ENCODE results near the gene SUMF1. TPM values are rescaled to one million over a fixed set of nuclear protein-coding genes. Genes with fewer than 3 reads are reported as not detected.

The SUMF1 gene
- total and polyA plus RNA-seq, 2 of the 4 experiments (the other 2 are of a cell fraction): 26.3 to 38.4 TPM

- Histone ChIP-seq H3K18ac (ENCODE audit: low read depth, low read length) (no peak overlapping the region), H2BK120ac (ENCODE audit: low read depth, low read length) (no peak overlapping the region), H3K9me1 (ENCODE audit: insufficient read depth, low read length) (no peaks in the 10 kb centered on the region), H4K20me1 (ENCODE audit: insufficient read depth, low read length) (no peaks in the 10 kb centered on the region), H2BK15ac (ENCODE audit: low read depth, low read length) (no peak overlapping the region), H3K36me3 (ENCODE audit: control insufficient read depth, insufficient read depth, low read length) (no peaks in the 10 kb centered on the region), H3K4me1 (ENCODE audit: control insufficient read depth, insufficient read depth, low read length) (no peaks in the 10 kb centered on the region), H3K4me2 (ENCODE audit: low read depth, low read length) (no peak overlapping the region), H3K9me3 (ENCODE audit: control insufficient read depth, insufficient read depth, low read length) (no peaks in the 10 kb centered on the region), H3K4ac (ENCODE audit: low read depth, low read length) (no peak overlapping the region), H3K79me1 (ENCODE audit: low read depth in 1 of 2, low read length in 2 of 2) (no peaks in the 10 kb centered on the region), H4K5ac (ENCODE audit: low read depth, low read length) (no peak overlapping the region), H4K91ac (ENCODE audit: insufficient read depth, low read depth, low read length) (no peak overlapping the region), H3K4me3 (ENCODE audit: insufficient read depth, low read depth, low read length) (no peak overlapping the region), H3K27me3 (ENCODE audit: control insufficient read depth, insufficient read depth, low read length) (no peaks in the 10 kb centered on the region), H2AK5ac (ENCODE audit: low read depth, low read length) (no peak overlapping the region), H3K23ac (ENCODE audit: low read depth, low read length) (no peak overlapping the region), H2BK5ac (ENCODE audit: low read depth, low read length, poor library complexity, severe bottlenecking) (no peak overlapping the region), H2AFZ (replicated peaks; ENCODE audit: low read length, poor library complexity) (no peak overlapping the region), H3K14ac (replicated peaks; ENCODE audit: low read depth, low read length) (no peak overlapping the region), H4K8ac (ENCODE audit: low read depth in 2 of 2, low read length in 2 of 2) (no peak overlapping the region), H3K56ac (ENCODE audit: extremely low read depth, insufficient read depth, low read length) (no peak overlapping the region), H3K9ac (ENCODE audit: low read depth, low read length) (no peak overlapping the region), H2BK20ac (ENCODE audit: low read depth, low read length) (no peak overlapping the region), H2AK9ac (replicated peaks; ENCODE audit: low read depth, low read length, poor library complexity) (no peak overlapping the region), H3K27ac (ENCODE audit: insufficient read depth, low read length) (no peak overlapping the region)
- CTCF ChIA-PET: no interaction called here
- in situ Hi-C loops (cut with MboI; ENCODE audit: low sequenced_read_pairs) (no loop called here), dilution Hi-C loops (cut with HindIII; ENCODE audit: low sequenced_read_pairs, unreplicated experiment) (no loop called here), intact Hi-C loops (cut with micrococcal nuclease) (no loop called here)
- POLR2A ChIA-PET (ENCODE audit: unreplicated experiment): no interaction called here
- no TSS peak for BruUV-seq (replicated peaks)
- no peak for TF ChIP-seq USF2 (IDR thresholded peaks at IDR 0.05; ENCODE audit: low read depth, low read length)
- no peak for TF ChIP-seq CEBPB (IDR thresholded peaks at IDR 0.05; ENCODE audit: low read depth, low read length)
- TF ChIP-seq CHD1 (IDR thresholded peaks at IDR 0.05; ENCODE audit: low read depth, low read length): no peak
- TF ChIP-seq POLR2A (IDR thresholded peaks at IDR 0.05; ENCODE audit: low read depth, low read length): no peak
- TF ChIP-seq NFE2L2 (IDR thresholded peaks at IDR 0.05; ENCODE audit: low read depth, low read length): no peak
- TF ChIP-seq SMC3 (IDR thresholded peaks at IDR 0.05; ENCODE audit: low read depth, low read length): no peak
- ATAC-seq (ENCODE audit: low read depth): no peak
- no peak for DNase-seq
- WGBS, 2 experiments (ENCODE audit: extremely low coverage in 2 of 2, insufficient read length in 1 of 2): 50% methylated on average over 1 of the region's 5 CpGs; no CpG with 5 or more reads in 1 of the 2 experiments
Observed at GRCh38 chr3:4514321-4514720, 47.3 kb upstream of the SUMF1 start.
